H9 (cell line): ENCODE measurements around the gene PIGS. TPM values are rescaled to one million over a fixed set of nuclear protein-coding genes. Genes with fewer than 3 reads are reported as not detected.

Experiments
- DNase-seq: peaks from one replicate; pipeline ENCODE4 v3.0.0-alpha.2; 2017
- H2AFZ ChIP-seq: one replicate; pipeline ENCODE4 v1.6.1; 2013; ENCODE audit warnings: mild to moderate bottlenecking, low read length, control low read depth, moderate library complexity
- H2AK5ac ChIP-seq: 2 replicates; pipeline ENCODE4 v1.6.1; 2013; ENCODE audit warnings: low read length, control low read depth, mixed read lengths; ENCODE audit not compliant: insufficient read length
- H2BK120ac ChIP-seq: one replicate; pipeline ENCODE4 v1.6.1; 2013; ENCODE audit warnings: low read depth, mild to moderate bottlenecking, low read length, control low read depth, inconsistent platforms; ENCODE audit not compliant: poor library complexity, severe bottlenecking
- H2BK12ac ChIP-seq: 2 replicates; pipeline ENCODE4 v1.6.1; 2013; ENCODE audit warnings: low read length, control low read depth, mixed read lengths, low read depth; ENCODE audit not compliant: insufficient read length
- H2BK15ac ChIP-seq: 2 replicates; pipeline ENCODE4 v1.6.1; 2013; ENCODE audit warnings: low read depth, low read length, control low read depth
- H2BK20ac ChIP-seq: one replicate; pipeline ENCODE4 v1.6.1; 2013; ENCODE audit warnings: low read depth, mild to moderate bottlenecking, low read length, control low read depth, inconsistent platforms; ENCODE audit not compliant: poor library complexity, severe bottlenecking
- H2BK5ac ChIP-seq: 2 replicates; pipeline ENCODE4 v1.6.1; 2013; ENCODE audit warnings: low read length, control low read depth, mixed read lengths; ENCODE audit not compliant: insufficient read length
- H3K14ac ChIP-seq: 2 replicates; pipeline ENCODE4 v1.6.1; 2013; ENCODE audit warnings: low read length, control low read depth; ENCODE audit not compliant: insufficient read depth
- H3K18ac ChIP-seq: 2 replicates; pipeline ENCODE4 v1.6.1; 2013; ENCODE audit warnings: low read depth, mild to moderate bottlenecking, mixed read lengths, low read length, control low read depth; ENCODE audit not compliant: insufficient read length
- H3K23ac ChIP-seq: 2 replicates; pipeline ENCODE4 v1.6.1; 2013; ENCODE audit warnings: low read length, control low read depth, mixed read lengths, low read depth; ENCODE audit not compliant: insufficient read length
- H3K23me2 ChIP-seq: 2 replicates; pipeline ENCODE4 v1.6.1; 2013; ENCODE audit warnings: low read depth, mild to moderate bottlenecking, mixed read lengths, low read length, control low read depth; ENCODE audit not compliant: insufficient read length, poor library complexity, severe bottlenecking
- H3K27ac ChIP-seq: 2 replicates; pipeline ENCODE4 v1.5.1; 2013; ENCODE audit warnings: low read length, control low read depth, mixed read lengths, low read depth; ENCODE audit not compliant: insufficient read length
- H3K27me3 ChIP-seq: 2 replicates; pipeline ENCODE4 v1.6.1; 2013; ENCODE audit warnings: low read length, control low read depth, inconsistent platforms; ENCODE audit not compliant: insufficient read depth
- H3K4ac ChIP-seq: 2 replicates; pipeline ENCODE4 v1.6.1; 2013; ENCODE audit warnings: low read depth, mild to moderate bottlenecking, control low read depth, inconsistent platforms, low read length, moderate library complexity
- H3K4me1 ChIP-seq: 2 replicates; pipeline ENCODE4 v1.6.1; 2013; ENCODE audit warnings: low read length, control low read depth, inconsistent platforms; ENCODE audit not compliant: insufficient read depth
- H3K4me2 ChIP-seq: 2 replicates; pipeline ENCODE4 v1.6.1; 2013; ENCODE audit warnings: low read length, control low read depth, mixed read lengths; ENCODE audit not compliant: insufficient read length, insufficient read depth
- H3K56ac ChIP-seq: 2 replicates; pipeline ENCODE4 v1.6.1; 2013; ENCODE audit warnings: low read depth, mild to moderate bottlenecking, mixed read lengths, low read length, control low read depth; ENCODE audit not compliant: insufficient read length
- H3K79me1 ChIP-seq: 2 replicates; pipeline ENCODE4 v1.6.1; 2013; ENCODE audit warnings: low read depth, mild to moderate bottlenecking, moderate library complexity, low read length, control low read depth, inconsistent platforms; ENCODE audit not compliant: insufficient read depth, poor library complexity, severe bottlenecking
- H3K79me2 ChIP-seq: 2 replicates; pipeline ENCODE4 v1.6.1; 2013; ENCODE audit warnings: low read length, control low read depth, inconsistent platforms; ENCODE audit not compliant: insufficient read depth
- H3K9ac ChIP-seq: 2 replicates; pipeline ENCODE4 v1.6.1; 2013; ENCODE audit warnings: low read length, control low read depth, mixed read lengths; ENCODE audit not compliant: insufficient read length; ENCODE audit errors: extremely low read depth
- H3K9me3 ChIP-seq: one replicate; pipeline ENCODE4 v1.6.1; 2013; ENCODE audit warnings: low read depth, low read length, inconsistent platforms; ENCODE audit not compliant: control insufficient read depth
- H3T11ph ChIP-seq: one replicate; pipeline ENCODE4 v1.6.1; 2013; ENCODE audit warnings: mild to moderate bottlenecking, low read length, control low read depth, inconsistent platforms
- H4K20me1 ChIP-seq: one replicate; pipeline ENCODE4 v1.6.1; 2013; ENCODE audit not compliant: control insufficient read depth, insufficient read length, insufficient read depth
- H4K5ac ChIP-seq: 2 replicates; pipeline ENCODE4 v1.6.1; 2013; ENCODE audit warnings: low read depth, mild to moderate bottlenecking, mixed read lengths, low read length, control low read depth; ENCODE audit not compliant: insufficient read length
- H4K8ac ChIP-seq: replicated peaks from 2 replicates; pipeline ENCODE4 v1.6.1; 2013; ENCODE audit warnings: low read length, control low read depth, mixed read lengths, low read depth; ENCODE audit not compliant: insufficient read length
- H4K91ac ChIP-seq: 2 replicates; pipeline ENCODE4 v1.6.1; 2013; ENCODE audit warnings: low read depth, mild to moderate bottlenecking, moderate library complexity, mixed read lengths, low read length, control low read depth; ENCODE audit not compliant: insufficient read length
- H3K27ac Mint-ChIP-seq, 3 experiments: 2 replicates in 2 of 3; 3 replicates in 1 of 3; pipeline ENCODE4 v1.8.0; 2020 to 2021; ENCODE audit warnings: mixed read lengths in 3 of 3, mild to moderate bottlenecking in 1 of 3, moderate library complexity in 1 of 3
- H3K27me3 Mint-ChIP-seq: 2 replicates; pipeline ENCODE4 v1.8.0; 2021; ENCODE audit warnings: low read depth, mild to moderate bottlenecking, moderate library complexity, mixed read lengths
- H3K36me3 Mint-ChIP-seq, 3 experiments: 2 replicates in 2 of 3; 3 replicates in 1 of 3; pipeline ENCODE4 v1.8.0; 2020 to 2021; ENCODE audit warnings: low read depth in 3 of 3, mixed read lengths in 3 of 3; ENCODE audit not compliant: insufficient read depth in 1 of 3
- H3K4me1 Mint-ChIP-seq, 2 experiments: 2 replicates each; pipeline ENCODE4 v1.8.0; 2020; ENCODE audit warnings: mixed read lengths in 2 of 2
- H3K4me3 Mint-ChIP-seq, 2 experiments: 2 replicates in 1 of 2; 3 replicates in 1 of 2; pipeline ENCODE4 v1.8.0; 2020 to 2021; ENCODE audit warnings: mild to moderate bottlenecking in 2 of 2, mixed read lengths in 2 of 2, moderate library complexity in 1 of 2
- H3K9me3 Mint-ChIP-seq, 2 experiments: 2 replicates in 1 of 2; 3 replicates in 1 of 2; pipeline ENCODE4 v1.8.0; 2020; ENCODE audit warnings: mild to moderate bottlenecking in 2 of 2, mixed read lengths in 2 of 2, moderate library complexity in 1 of 2
- WGBS: extraction: QIAGEN DNeasy Blood & Tissue Kit; methylation state at CpG from one replicate; pipeline ENCODE4 v1.1.7; 2013; ENCODE audit warnings: missing lambda C conversion rate, low lambda C conversion rate, mixed read lengths; ENCODE audit not compliant: insufficient read length; ENCODE audit errors: extremely low coverage; 5-methylcytosine and 5-hydroxymethylcytosine counted together
- total RNA-seq: library from RNA; stranded (reverse); gene quantifications from 2 replicates; pipeline ENCODE4 v1.2.1, GENCODE V29; 2021
- TF ChIP-seq, protein P1 (sequence below): fragments of 200-600 bp; sonication (generic); conservative IDR thresholded peaks from 3 replicates; pipeline ENCODE4 v1.8.0; 2021; ENCODE audit warnings: antibody characterized with exemption, mild to moderate bottlenecking

The PIGS gene
- total RNA-seq, 1 experiment from 2014 or later = 45.8 TPM

DNA sequence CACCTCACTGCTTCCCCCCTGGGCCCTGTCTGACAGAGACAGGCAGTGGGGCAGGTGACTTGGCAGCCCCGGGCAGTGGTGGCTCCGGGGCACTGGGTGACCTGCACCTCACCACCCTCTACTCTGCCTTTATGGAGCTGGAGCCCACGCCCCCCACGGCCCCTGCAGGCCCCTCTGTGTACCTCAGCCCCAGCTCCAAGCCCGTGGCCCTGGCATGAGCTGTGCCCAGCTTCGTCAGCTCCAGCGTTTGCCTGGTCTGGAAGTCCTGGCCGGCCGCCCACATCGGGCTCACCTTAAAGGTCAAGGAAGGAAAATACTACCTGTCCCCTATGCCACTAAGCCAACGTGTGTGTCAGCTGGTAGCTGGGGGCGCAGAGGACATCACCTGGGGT lies 34.1 kb downstream of the PIGS start:
- no peak overlapping the region for H3K27ac ChIP-seq
- no peak overlapping the region for H3K27ac Mint-ChIP-seq
- no peak overlapping the region for H3K4ac ChIP-seq
- H2BK5ac ChIP-seq = no peak overlapping the region
- no peak overlapping the region for H3K56ac ChIP-seq
- no peak overlapping the region for H2BK12ac ChIP-seq
- H3K4me1 ChIP-seq = no peaks in the 10 kb centered on the region
- no peak overlapping the region for H3K23ac ChIP-seq
- no peaks in the 10 kb centered on the region; the same call in 1 of the 2 replicates for H3K27me3 Mint-ChIP-seq
- H2AFZ ChIP-seq = no peak overlapping the region
- H2BK20ac ChIP-seq = no peak overlapping the region
- no peaks in the 10 kb centered on the region for H4K20me1 ChIP-seq
- no peak overlapping the region for H4K5ac ChIP-seq
- H3K79me2 ChIP-seq = no peaks in the 10 kb centered on the region
- no peak for DNase-seq
- peaks cover 0 to 12% of the 10 kb centered on the region in 2 experiments; a peak in 1 of 4 replicates for H3K4me1 Mint-ChIP-seq
- no peak overlapping the region for H4K8ac ChIP-seq
- H3K14ac ChIP-seq = no peak overlapping the region; the same call in 1 of the 2 replicates
- WGBS = no CpG with 5 or more reads among the region's 12 CpGs
- no peaks in the 10 kb centered on the region for H3K27me3 ChIP-seq
- H3K4me2 ChIP-seq = no peak overlapping the region
- no peak overlapping the region for H3K9ac ChIP-seq
- no peaks in the 10 kb centered on the region for H3K9me3 ChIP-seq
- no peaks in the 10 kb centered on the region for H3K79me1 ChIP-seq
- H3K23me2 ChIP-seq = no peaks in the 10 kb centered on the region
- H3K36me3 Mint-ChIP-seq = no peaks in the 10 kb centered on the region
- TF ChIP-seq, protein P1, sequence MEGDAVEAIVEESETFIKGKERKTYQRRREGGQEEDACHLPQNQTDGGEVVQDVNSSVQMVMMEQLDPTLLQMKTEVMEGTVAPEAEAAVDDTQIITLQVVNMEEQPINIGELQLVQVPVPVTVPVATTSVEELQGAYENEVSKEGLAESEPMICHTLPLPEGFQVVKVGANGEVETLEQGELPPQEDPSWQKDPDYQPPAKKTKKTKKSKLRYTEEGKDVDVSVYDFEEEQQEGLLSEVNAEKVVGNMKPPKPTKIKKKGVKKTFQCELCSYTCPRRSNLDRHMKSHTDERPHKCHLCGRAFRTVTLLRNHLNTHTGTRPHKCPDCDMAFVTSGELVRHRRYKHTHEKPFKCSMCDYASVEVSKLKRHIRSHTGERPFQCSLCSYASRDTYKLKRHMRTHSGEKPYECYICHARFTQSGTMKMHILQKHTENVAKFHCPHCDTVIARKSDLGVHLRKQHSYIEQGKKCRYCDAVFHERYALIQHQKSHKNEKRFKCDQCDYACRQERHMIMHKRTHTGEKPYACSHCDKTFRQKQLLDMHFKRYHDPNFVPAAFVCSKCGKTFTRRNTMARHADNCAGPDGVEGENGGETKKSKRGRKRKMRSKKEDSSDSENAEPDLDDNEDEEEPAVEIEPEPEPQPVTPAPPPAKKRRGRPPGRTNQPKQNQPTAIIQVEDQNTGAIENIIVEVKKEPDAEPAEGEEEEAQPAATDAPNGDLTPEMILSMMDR = no peak
- H3K4me3 Mint-ChIP-seq = no peak overlapping the region
- H2BK15ac ChIP-seq = no peak overlapping the region
- no peak overlapping the region for H2AK5ac ChIP-seq
- no peak overlapping the region for H3T11ph ChIP-seq
- H3K9me3 Mint-ChIP-seq = no peaks in the 10 kb centered on the region
- H2BK120ac ChIP-seq = no peak overlapping the region
- no peak overlapping the region for H4K91ac ChIP-seq
- no peak overlapping the region for H3K18ac ChIP-seq
